NCI-H226 (cell line): ENCODE data around the gene CCDC137.

Experiments used
- DNase-seq: peaks from one replicate; pipeline ENCODE4 v3.0.0-alpha.2; 2015

CCDC137 gene

GRCh38 chr17:81683584-81684441 is 17.3 kb downstream of the CCDC137 start, which contains the start of the genes ARL16 and HGS:
Gene ARL16 (minus strand): TSS chr17:81683797. CDS start chr17:81683753, 44 bp downstream.
Gene HGS (plus strand): TSS chr17:81684011. CDS start chr17:81684067, 56 bp downstream.
- peak; percentile 97 for DNase-seq

GRCh38 chr17:81684442-81684911 is 17.9 kb downstream of the CCDC137 start:
- no peak for DNase-seq

- DNase-seq = peak; percentile 60
Observed at GRCh38 chr17:81685108-81685507, 18.6 kb downstream of the CCDC137 start.

DNA sequence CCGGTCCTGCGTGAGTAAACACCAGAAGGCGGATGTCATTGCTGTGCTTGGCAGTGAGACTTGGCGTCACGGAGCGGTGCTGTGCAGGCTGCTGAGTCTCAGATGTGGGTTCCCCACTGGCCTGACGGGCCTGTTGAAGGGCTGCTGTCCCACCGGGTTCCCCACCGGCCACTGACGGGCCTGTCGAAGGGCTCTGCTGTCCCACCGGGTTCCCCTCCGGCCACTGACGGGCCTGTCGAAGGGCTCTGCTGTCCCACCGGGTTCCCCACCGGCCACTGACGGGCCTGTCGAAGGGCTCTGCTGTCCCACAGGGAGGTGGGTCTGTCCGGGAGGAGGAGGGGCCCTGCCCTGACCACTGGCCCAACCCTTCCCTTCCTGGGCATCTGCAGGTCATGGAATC is 20.1 kb downstream of the CCDC137 start:
- DNase-seq = no peak

GRCh38 chr17:81687770-81688541 is 21.4 kb downstream of the CCDC137 start:
- no peak for DNase-seq

- DNase-seq = no peak
Observed at GRCh38 chr17:81688616-81689015, 22.1 kb downstream of the CCDC137 start.

- no peak for DNase-seq
Observed at GRCh38 chr17:81690066-81690465, 23.5 kb downstream of the CCDC137 start.

DNA sequence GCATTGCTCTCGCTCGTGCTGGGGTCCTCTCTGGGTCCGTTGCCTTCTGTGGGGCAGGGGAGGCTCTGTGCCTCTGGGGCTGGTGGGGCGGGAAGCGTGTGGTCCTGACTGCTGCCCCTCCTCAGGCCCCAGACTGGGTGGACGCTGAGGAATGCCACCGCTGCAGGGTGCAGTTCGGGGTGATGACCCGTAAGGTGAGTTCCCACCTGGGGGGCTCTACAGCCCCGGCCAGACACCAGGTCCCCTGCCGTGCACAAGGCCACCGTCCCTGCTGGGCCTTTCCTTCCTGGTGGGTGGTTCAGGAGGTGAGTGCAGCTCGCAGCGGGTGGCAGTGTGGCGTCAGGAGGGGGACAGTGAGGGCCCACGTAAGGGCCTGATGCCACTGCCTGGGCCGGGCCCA is 24.0 kb downstream of the CCDC137 start:
- no peak for DNase-seq

GRCh38 chr17:81691196-81691595 is 24.7 kb downstream of the CCDC137 start:
- DNase-seq = no peak

DNA sequence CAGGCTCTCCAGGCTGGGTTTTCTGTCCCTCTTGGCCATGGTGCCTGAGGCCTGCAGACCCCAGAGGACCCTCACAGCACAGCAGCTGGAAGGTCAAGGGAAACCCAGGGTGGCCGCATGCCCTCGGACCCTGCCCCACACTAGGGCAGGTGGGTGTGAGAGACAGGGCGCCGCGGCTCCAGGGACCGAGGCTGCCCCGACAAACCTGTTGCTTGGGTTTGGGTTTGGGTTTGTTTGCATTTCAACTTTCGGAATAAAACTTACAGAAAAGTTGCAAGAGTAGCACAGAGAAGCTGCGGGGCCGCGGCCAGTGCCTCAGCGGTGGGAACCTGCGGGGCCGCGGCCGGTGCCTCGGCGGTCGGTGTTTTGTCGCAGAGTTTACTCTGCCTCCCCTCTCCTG is 25.1 kb downstream of the CCDC137 start:
- no peak for DNase-seq

DNA sequence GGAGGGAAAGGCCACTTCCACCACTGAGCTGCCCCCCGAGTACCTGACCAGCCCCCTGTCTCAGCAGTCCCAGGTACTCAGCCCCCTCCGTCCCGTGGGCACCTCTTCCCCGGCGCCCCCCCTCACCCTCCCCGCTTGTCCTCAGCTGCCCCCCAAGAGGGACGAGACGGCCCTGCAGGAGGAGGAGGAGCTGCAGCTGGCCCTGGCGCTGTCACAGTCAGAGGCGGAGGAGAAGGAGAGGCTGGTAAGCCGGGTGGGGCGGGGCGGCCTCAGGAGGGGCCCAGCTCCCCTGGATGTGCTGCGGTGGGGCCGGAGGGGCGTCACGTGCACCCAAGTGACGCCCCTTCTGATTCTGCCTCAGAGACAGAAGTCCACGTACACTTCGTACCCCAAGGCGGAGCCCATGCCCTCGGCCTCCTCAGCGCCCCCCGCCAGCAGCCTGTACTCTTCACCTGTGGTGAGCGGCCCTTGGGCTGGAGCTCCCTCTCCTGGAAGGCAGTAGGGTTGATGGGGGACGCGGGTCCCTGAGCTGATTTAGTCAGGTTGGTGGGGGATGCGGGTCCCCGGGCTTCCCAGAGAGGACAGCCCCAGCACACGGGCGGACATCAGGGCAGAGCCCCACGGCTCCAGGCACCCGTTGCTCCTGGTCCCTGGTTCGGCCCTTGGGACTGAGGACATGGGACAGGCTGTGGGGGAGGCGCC is 27.1 kb downstream of the CCDC137 start:
- DNase-seq = no peak

DNA sequence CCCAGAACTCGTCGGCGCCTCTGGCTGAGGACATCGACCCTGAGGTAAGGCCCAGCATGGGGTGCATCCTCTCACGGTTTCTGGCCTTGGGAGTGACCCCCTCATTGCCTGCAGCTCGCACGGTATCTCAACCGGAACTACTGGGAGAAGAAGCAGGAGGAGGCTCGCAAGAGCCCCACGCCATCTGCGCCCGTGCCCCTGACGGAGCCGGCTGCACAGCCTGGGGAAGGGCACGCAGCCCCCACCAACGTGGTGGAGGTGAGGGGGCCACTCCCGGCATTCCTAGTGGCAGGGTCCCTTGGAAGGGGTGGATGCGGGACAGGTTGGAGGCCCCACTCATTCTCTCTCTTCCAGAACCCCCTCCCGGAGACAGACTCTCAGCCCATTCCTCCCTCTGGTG is 28.3 kb downstream of the CCDC137 start:
- DNase-seq = no peak

DNA sequence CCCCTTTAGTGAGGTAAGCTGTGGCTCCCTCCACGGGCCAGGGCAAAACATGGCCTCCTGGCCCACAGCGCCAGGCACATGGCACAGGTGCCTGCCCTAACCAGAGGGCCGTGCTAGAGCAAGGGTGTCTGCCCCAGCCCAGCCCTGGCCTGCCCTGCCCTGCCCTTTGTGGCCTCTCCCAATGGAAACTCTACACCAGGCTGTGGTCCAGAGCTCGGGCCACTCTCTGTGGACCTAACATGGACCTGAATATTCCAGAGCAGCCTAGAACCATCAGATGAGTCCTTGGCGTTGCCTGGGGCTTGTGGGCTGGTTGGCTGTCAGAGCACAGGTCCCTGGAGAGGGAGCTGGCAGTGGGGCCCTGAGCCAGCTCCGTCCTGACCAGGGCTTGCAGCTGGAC is 28.7 kb downstream of the CCDC137 start:
- no peak for DNase-seq

GRCh38 chr17:81695801-81696200 is 29.3 kb downstream of the CCDC137 start:
- no peak for DNase-seq

GRCh38 chr17:81696218-81696941 is 29.8 kb downstream of the CCDC137 start:
- no peak for DNase-seq

DNA sequence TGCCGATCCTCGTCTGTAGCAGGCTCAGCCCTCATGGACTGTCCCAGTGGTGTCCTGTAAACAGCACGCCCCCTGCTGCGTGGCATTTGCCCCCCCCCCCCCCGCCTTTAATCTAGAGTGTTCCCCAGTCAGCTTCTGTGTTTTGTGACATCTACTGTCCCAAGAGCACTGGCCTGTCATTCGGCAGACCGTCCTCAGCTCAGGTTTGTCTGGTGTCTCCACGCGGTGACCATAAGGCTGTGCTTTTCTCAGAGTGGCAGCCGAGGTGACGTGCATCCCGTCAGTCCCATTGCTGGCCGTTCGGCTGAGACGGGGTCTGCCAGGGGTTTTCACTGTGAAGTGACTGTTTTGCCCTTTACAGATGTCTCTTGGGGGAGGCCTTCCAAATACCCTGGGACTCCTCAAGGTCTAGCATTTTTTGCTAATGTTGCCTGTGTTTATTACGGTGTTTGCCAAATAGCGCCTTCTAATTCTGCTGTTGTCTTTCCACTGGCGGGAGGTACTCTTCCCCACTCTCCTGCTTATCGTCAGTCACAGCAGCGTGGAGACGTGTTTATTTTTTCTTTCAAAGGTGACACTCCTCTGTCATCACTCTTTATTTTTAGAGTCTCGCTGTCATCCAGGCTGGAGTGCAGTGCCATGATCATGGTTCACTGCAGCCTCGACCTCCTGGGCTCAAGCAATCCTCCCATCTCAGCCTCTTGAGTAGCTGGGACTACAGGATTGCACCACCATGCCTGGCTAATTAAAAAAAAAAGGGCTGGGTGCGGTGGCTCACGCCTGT is 30.9 kb downstream of the CCDC137 start:
- no peak for DNase-seq

GRCh38 chr17:81700353-81701287 is 34.1 kb downstream of the CCDC137 start:
- no peak for DNase-seq

GRCh38 chr17:81701288-81702071 is 34.9 kb downstream of the CCDC137 start:
- no peak for DNase-seq

DNA sequence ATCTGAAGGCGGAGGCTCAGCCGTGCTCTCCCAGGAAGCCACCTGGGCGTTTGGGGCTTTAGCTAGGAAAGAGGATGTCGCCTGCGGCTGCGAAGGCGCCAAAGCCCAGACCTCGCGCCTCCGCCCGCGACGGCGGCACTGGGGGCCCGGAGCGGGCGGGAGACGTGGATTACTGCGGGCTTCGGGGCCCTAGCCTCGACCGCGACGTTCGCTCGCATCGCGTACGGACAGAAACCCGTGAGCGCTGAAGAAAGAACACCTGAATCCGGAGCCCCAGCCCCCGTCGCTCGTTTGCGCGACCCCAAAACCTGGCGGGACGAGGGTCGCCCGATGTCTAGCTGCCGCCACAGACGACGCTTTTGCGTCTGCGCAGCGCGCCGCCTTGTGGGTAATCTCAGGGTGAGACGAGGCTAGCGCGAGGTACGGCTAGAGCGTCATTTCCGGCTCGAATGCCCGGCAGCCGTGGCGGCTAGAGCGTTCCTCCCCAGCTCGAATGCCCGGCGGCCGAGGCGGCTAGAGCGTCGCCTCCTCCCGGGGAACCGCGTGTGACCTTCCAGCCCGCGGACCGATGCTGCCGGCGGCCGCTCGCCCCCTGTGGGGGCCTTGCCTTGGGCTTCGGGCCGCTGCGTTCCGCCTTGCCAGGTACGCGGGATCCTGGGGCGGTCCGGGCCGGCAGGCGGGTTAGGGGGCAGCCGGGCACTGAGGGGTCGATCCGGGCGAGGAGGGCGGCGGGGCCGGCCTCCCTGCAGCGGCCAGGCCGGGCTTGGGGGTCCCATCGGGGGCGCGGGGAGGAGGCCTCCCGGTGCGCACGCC is 36.6 kb downstream of the CCDC137 start, which contains the start of gene MRPL12:
TSS of gene MRPL12 (plus strand) at position 434 of the 813 bp plus-strand sequence. CDS start at position 569, 135 bp downstream.
- peak; percentile 91 for DNase-seq
